HUES48 (cell line): ENCODE measurements around the gene SLC17A6.

ENCODE experiments used
- H3K27ac ChIP-seq: one replicate; pipeline ENCODE4 v1.7.0; 2013; ENCODE audit warnings: low read depth, low read length, inconsistent platforms
- H3K27me3 ChIP-seq: 2 replicates; pipeline ENCODE4 v1.6.1; 2013; ENCODE audit warnings: mild to moderate bottlenecking, low read length; ENCODE audit not compliant: control insufficient read depth, insufficient read depth
- H3K36me3 ChIP-seq: 2 replicates; pipeline ENCODE4 v1.6.1; 2013; ENCODE audit warnings: low read length; ENCODE audit not compliant: control insufficient read depth, insufficient read depth
- H3K4me1 ChIP-seq: 2 replicates; pipeline ENCODE4 v1.6.1; 2013; ENCODE audit warnings: mild to moderate bottlenecking, low read length; ENCODE audit not compliant: control insufficient read depth, insufficient read depth
- H3K4me3 ChIP-seq: 2 replicates; pipeline ENCODE4 v1.5.1; 2013; ENCODE audit warnings: mild to moderate bottlenecking, low read depth, low read length
- H3K9ac ChIP-seq: 2 replicates; pipeline ENCODE4 v1.6.1; 2013; ENCODE audit warnings: mild to moderate bottlenecking, low read depth, low read length, moderate library complexity
- H3K9me3 ChIP-seq: 2 replicates; pipeline ENCODE4 v1.6.1; 2013; ENCODE audit warnings: low read length; ENCODE audit not compliant: control insufficient read depth, insufficient read depth

Gene SLC17A6

GRCh38 chr11:22342211-22343031, 4.2 kb downstream of the SLC17A6 start:
- H3K27me3 ChIP-seq, result peaks cover 76% of the 10 kb centered on the region
- H3K4me1 ChIP-seq, result peaks cover 52% of the 10 kb centered on the region
- no peaks in the 10 kb centered on the region for H3K9me3 ChIP-seq
- H3K27ac ChIP-seq, result no peak overlapping the region
- H3K4me3 ChIP-seq, result peak overlapping the region; percentile 69
- H3K9ac ChIP-seq, result no peak overlapping the region
- no peaks in the 10 kb centered on the region for H3K36me3 ChIP-seq

GRCh38 chr11:22343032-22343324, 4.8 kb downstream of the SLC17A6 start:
- Histone ChIP-seq H3K9ac (no peak overlapping the region), H3K27me3 (peaks cover 71% of the 10 kb centered on the region), H3K4me3 (peak overlapping the region; percentile 69), H3K4me1 (peaks cover 52% of the 10 kb centered on the region), H3K27ac (no peak overlapping the region), H3K9me3 (no peaks in the 10 kb centered on the region), H3K36me3 (no peaks in the 10 kb centered on the region)

GRCh38 chr11:22343371-22344032, 5.3 kb downstream of the SLC17A6 start:
- peak overlapping the region; percentile 69 for H3K4me3 ChIP-seq
- H3K27ac ChIP-seq, result no peak overlapping the region
- H3K9ac ChIP-seq, result no peak overlapping the region; the same call in 1 of the 2 replicates
- H3K27me3 ChIP-seq, result peaks cover 67% of the 10 kb centered on the region
- no peaks in the 10 kb centered on the region for H3K36me3 ChIP-seq
- H3K9me3 ChIP-seq, result no peaks in the 10 kb centered on the region
- peaks cover 52% of the 10 kb centered on the region for H3K4me1 ChIP-seq

- Histone ChIP-seq H3K4me3 (peak overlapping the region; percentile 69), H3K9me3 (no peaks in the 10 kb centered on the region), H3K9ac (no peak overlapping the region), H3K4me1 (peaks cover 52% of the 10 kb centered on the region), H3K36me3 (no peaks in the 10 kb centered on the region), H3K27ac (no peak overlapping the region), H3K27me3 (peaks cover 63% of the 10 kb centered on the region)
Observed at GRCh38 chr11:22344081-22344480, 5.9 kb downstream of the SLC17A6 start.

- H3K27ac ChIP-seq, result no peak overlapping the region
- peaks cover 33% of the 10 kb centered on the region for H3K4me1 ChIP-seq
- H3K4me3 ChIP-seq, result no peak overlapping the region
- no peak overlapping the region for H3K9ac ChIP-seq
- peaks cover 43% of the 10 kb centered on the region for H3K27me3 ChIP-seq
- H3K36me3 ChIP-seq, result no peaks in the 10 kb centered on the region
- H3K9me3 ChIP-seq, result no peaks in the 10 kb centered on the region
Observed at GRCh38 chr11:22346282-22346681, 8.1 kb downstream of the SLC17A6 start.

- Histone ChIP-seq H3K4me3 (no peak overlapping the region), H3K27me3 (peaks cover 26% of the 10 kb centered on the region), H3K9me3 (no peaks in the 10 kb centered on the region), H3K9ac (no peak overlapping the region), H3K4me1 (peaks cover 17% of the 10 kb centered on the region), H3K27ac (no peak overlapping the region), H3K36me3 (no peaks in the 10 kb centered on the region)
Observed at GRCh38 chr11:22347857-22348487, 9.8 kb downstream of the SLC17A6 start.

GRCh38 chr11:22349491-22349890, 11.3 kb downstream of the SLC17A6 start:
- no peaks in the 10 kb centered on the region for H3K9me3 ChIP-seq
- no peaks in the 10 kb centered on the region for H3K36me3 ChIP-seq
- H3K27ac ChIP-seq, result no peak overlapping the region
- H3K27me3 ChIP-seq, result peaks cover 11% of the 10 kb centered on the region
- peaks cover 10% of the 10 kb centered on the region for H3K4me1 ChIP-seq
- no peak overlapping the region for H3K4me3 ChIP-seq
- no peak overlapping the region for H3K9ac ChIP-seq

- Histone ChIP-seq H3K9ac (no peak overlapping the region), H3K4me3 (no peak overlapping the region), H3K9me3 (no peaks in the 10 kb centered on the region), H3K4me1 (no peaks in the 10 kb centered on the region), H3K36me3 (no peaks in the 10 kb centered on the region), H3K27ac (no peak overlapping the region), H3K27me3 (no peaks in the 10 kb centered on the region)
Observed at GRCh38 chr11:22359295-22359694, 21.1 kb downstream of the SLC17A6 start.

GRCh38 chr11:22371160-22371559, 33.0 kb downstream of the SLC17A6 start:
- H3K27me3 ChIP-seq, result no peaks in the 10 kb centered on the region
- H3K4me3 ChIP-seq, result no peak overlapping the region
- H3K9ac ChIP-seq, result no peak overlapping the region
- H3K36me3 ChIP-seq, result no peaks in the 10 kb centered on the region
- peaks cover 16% of the 10 kb centered on the region for H3K4me1 ChIP-seq
- peak overlapping the region; percentile 52 for H3K27ac ChIP-seq
- no peaks in the 10 kb centered on the region for H3K9me3 ChIP-seq

GRCh38 chr11:22387126-22387525, 48.9 kb downstream of the SLC17A6 start:
- H3K4me1 ChIP-seq, result peaks cover 5% of the 10 kb centered on the region; the same call in 1 of the 2 replicates
- no peaks in the 10 kb centered on the region for H3K27me3 ChIP-seq
- H3K4me3 ChIP-seq, result no peak overlapping the region
- H3K9me3 ChIP-seq, result no peaks in the 10 kb centered on the region
- H3K36me3 ChIP-seq, result no peaks in the 10 kb centered on the region
- no peak overlapping the region for H3K27ac ChIP-seq
- no peak overlapping the region for H3K9ac ChIP-seq
